ACHN (cell line): Measurements from ENCODE around the gene FXYD6.

ENCODE experiments used
- DNase-seq: peaks from one replicate; pipeline ENCODE4 v3.0.0-alpha.2; 2015
- in situ Hi-C: cut with HindIII; loops from 2 replicates; pipeline ENCODE4 v1.10.0; 2017; ENCODE audit warnings: low sequenced_read_pairs, low pct_ligation_motif_present, low pct_unique_long_range_greater_than_20kb

FXYD6 gene

GRCh38 chr11:117792992-117793391 is 83.5 kb downstream of the FXYD6 start:
- in situ Hi-C loops, result no loop called here
- DNase-seq, result no peak

- no peak for DNase-seq
- in situ Hi-C loops, result no loop called here
Observed at GRCh38 chr11:117792241-117792640, 84.2 kb downstream of the FXYD6 start.

- DNase-seq, result no peak
- in situ Hi-C loops, result no loop called here
Observed at GRCh38 chr11:117790279-117790678, 86.2 kb downstream of the FXYD6 start.

GRCh38 chr11:117789241-117789640 is 87.2 kb downstream of the FXYD6 start:
- DNase-seq, result no peak
- in situ Hi-C loops, result no loop called here
